NCI-H774 (cell line): Measurements from ENCODE around the gene C1QTNF8.

Source experiments
- DNase-seq: peaks from one replicate; lab custom pipeline; 2025; lab: John Stamatoyannopoulos, UW

Gene C1QTNF8, protein sequence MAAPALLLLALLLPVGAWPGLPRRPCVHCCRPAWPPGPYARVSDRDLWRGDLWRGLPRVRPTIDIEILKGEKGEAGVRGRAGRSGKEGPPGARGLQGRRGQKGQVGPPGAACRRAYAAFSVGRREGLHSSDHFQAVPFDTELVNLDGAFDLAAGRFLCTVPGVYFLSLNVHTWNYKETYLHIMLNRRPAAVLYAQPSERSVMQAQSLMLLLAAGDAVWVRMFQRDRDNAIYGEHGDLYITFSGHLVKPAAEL

DNA sequence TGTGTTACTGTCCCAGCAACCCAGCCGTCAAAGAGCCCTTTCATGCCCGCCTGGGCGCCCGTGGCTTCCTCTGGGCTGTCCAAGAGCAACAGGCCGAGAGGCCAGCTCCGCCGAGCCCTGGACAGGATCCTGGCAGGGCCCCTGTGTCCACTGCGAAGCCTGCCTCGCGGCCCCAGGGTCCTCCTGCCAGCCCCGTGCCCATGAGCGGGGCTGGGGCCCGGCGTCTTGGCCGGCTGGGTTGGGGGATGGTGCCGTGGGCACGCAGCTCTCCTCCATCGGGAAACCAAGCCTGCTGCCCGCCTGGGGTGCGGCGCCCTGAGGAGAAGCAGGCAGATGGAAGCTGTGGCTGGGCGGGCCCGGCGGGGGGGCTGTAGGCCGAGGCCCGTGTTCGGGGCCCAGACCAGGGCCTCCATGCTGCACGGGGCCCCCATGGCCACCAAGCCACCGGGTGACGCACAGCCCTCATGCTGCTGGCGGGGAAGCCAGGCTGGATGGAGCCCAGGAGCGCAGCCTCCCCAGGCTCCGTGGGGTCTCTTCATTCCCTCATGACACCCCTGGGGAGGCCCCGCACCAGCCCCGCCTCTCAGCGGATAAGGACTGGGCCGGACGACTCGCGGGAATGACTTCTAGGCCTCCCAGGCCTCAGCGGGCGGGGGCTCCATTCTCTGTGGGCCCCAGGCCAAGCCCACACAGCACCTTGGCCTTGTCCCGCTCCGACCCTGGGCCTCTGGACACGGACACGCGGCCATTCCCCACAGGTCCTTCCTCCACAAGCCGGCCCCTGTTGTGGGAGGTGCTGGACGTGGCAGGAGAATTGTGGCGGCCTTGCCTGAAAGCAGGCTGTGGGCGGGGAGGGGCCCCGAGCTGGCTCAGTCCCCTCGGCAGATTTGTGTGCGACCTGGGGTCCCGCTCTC lies at the start of gene C1QTNF8:
Gene C1QTNF8, minus strand, starts transcription at position 76 of the 914 bp plus-strand sequence. CDS start 1,322 bp downstream, outside the sequence.
- DNase-seq: no peak

DNA sequence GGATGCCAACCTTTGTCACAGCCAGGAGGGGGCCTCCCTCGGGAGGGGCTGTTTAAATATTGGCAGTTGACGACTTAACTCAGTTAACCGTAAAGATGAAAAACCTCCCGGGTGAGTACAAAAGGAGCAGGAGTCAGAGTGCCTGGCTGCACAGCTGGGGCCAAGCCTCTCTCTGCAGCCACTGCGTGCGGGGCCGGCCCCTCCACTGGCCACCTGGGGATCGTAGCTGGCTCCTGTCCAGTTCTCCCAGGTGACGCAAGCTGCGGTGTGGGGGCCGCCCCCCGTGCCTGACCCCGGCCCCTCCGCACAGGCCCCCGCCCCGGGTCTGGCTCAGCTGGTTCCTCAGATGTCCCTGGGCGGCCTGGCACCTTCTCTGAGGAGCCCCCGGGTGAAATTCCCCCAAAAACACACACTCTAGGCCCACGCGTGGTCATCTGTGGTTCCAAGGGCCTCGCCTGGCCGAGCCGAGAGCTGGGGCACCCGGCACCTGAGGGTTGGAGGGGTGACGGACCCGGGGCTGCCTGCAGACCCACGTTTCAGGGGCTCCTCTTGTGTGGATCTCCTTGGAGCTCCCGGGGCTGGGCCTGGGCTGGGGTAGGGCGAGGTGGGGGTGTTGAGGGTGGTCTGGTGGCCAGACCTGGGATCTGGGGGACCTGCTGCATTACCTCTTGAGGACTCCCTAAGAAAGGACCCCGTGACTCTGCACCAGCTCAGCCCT lies 49.5 kb upstream of the C1QTNF8 start:
- DNase-seq: no peak

DNA sequence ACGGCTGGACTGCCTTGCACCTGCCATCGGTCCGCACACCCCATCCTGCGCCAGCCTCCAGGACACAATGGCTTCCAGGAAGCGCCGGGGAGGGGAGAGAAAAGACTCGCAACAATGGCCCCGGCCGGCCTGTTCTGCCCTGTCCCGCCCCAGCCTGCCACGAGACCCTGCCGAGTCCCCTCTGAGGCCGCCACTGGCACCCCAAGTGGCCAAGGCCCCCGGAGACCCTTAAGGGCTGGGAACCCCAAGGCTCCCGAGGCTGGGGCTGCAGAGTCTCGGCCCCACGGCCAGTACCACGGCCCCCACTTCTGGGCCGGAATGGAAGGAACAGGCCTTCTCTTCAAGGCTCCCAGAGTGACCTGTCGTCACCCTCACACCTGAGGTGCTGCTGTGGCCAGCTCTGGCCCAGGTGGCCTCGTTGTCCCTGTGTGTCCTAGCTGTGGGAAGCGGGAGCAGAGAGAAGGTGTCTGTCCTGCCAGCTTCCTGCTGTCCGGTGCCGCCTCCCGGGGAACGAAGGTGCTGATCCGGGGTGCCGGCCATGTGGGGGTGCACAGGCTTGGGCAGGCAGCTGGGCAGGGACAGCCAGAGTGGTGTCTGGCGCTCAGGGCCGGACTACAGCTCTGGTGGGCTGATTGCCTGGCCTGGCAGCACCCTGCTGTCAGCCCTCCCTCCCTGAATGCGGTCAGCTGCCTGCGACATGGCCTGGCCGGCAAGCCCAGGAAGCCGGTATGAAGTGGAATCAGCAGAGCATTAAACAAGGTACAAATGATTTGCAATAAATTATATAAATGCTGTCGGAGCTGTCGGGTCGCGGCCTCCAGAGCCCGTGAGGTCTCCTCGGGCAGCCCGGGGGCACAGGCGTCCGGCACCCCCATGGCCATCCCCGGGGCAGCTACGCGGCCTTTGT lies 48.7 kb upstream of the C1QTNF8 start:
- no peak for DNase-seq

DNA sequence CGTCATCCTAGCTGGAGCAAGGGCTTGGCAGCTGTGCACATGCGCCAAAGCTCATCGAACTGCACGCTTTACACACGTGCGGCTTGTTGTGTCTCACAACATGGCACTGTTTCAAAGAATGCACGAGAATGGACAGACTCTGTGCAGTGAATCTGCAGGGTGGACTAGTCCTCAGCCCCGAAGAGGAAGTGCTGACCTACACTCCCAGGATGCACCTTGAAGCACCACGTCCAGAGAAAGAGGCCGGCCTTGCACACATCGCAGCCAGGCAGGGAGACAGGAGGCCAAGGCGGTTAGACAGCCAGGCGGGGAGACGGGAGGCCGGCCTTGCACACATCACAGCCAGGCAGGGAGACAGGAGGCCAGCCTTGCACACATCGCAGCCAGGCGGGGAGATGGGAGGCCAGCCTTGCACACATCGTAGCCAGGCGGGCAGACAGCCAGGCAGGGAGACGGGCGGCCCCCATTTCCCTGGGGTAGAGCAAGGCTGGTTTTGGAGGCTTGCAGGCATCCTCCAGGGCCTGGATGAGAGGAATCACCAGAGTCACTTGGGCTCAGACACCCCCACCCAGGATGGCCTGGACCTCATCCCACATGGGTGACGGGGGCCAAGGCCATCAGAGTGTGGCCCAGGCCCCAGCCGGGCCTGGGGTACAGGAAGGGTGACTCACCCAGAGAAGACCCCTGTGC lies 47.9 kb upstream of the C1QTNF8 start:
- DNase-seq: no peak

DNA sequence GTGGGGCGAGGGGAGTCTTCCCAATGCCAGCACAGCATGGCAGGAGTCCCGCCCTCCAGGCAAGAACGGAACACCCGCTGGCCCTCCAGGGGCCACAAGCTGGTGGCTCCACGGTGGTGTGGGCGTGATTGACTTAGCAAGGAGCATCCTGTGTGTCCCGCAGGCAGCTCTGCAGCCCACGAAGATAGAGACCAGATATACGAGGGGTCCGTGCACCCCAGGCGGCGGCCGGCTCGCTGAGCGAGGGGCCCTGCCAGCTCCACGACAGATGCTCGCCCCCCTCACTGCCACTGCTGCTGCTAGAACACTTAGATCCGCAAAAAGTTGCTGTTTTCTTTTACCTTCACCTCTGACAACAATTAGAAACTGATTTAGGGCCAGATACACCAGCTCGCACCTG lies 46.9 kb upstream of the C1QTNF8 start:
- DNase-seq: no peak

DNA sequence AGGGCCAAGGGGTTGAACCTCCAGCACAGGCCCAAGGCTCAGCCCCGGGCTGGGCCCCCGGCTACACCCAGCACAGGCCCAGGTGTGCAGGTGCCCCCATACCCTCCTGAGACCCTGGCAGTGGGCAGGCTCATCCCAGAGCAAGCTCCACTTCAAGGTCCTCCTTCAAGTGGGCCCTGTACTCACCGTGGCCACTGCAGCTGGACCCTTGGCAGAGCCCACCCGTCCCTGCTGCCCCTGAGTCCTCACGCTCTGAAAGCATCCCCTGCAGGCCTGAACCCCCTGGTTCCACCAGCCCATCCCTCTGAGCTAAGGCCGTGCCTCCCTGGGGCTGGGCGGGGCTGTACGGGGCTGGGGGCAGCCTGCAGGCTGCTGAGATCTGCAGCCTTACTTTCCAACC lies 45.7 kb upstream of the C1QTNF8 start:
- DNase-seq: no peak

DNA sequence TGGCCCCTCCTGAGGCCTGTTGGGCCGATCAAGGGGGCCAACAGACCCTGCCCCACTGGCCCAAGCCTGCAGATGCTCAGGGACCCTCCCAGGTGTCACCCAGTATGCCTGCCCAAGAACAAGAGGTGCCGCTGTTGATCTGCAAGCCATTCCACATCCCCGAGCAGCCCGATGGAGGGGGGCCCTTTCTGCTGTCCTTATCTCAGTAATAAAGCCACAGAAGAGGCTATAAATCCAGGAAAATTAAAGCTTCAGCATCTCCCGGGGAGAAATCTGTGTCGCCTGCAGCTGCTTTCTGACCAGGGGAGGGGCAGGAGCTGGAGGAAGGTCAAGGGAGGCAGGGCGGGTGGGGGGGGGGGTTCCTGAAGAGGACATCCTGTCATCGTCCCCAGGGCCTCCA lies 45.1 kb upstream of the C1QTNF8 start:
- no peak for DNase-seq

DNA sequence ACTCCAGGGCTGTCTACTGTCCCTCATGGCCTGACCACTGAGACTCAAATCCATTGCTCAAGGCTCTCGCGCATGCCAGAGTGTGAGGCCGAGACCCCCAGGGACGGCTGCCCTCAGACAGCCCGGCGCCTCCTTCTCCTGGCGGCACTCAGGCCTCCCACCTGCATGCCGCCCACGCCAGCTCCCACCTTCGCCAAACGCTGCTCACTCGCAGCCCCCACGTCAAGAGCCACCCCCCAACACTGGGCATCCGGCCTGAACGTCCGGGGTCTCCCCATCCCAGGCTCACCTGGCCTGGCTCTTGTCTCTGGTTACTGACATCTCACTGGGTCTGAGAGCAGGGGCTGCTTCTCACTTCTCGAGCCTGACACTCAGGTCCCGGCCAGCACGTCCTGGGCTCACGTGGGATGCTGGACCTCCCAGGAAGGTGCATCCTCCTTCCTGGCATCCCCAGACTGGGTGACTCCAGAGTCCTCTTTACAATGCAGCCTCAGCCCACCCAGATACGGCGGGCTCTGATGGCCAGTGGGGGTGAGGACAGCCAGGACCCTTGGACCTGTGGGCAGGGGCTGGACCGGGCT lies 44.6 kb upstream of the C1QTNF8 start:
- no peak for DNase-seq

DNA sequence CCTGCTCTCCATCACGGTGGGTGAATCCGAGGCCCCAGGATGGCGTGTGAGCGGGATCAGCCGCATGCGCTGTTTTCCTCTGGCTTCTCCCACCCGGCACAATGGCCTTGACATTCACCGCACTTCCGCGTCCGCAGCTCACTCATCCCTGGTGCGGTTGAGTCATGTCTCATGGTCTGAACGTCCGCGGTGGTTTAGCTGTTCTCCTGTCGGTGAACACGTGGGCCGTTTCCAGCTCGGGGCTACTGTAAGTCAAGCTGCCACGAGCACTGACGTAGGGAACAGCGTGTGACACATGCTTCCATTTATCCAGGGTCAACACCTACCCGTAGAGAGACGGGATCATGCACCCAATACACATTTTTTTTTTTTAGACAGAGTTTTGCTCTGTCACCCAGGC lies 41.6 kb upstream of the C1QTNF8 start:
- no peak for DNase-seq

DNA sequence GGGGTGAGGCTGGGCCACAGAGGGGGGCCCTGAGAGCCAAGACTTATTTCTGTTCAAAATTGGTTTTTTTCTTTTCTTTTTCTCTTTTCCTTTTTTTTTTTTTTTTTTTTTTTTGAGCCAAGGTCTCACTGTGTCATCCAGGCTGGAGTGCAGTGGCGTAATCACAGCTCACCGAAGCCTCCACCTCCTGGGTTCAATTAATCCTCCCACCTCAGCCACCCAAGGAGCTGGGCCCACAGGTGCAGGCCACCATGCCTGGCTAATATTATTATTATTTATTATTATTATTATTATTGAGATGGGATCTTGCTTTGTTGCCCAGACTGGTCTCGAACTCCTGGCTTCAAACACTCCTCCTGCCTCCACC lies 39.4 kb upstream of the C1QTNF8 start:
- DNase-seq: no peak

DNA sequence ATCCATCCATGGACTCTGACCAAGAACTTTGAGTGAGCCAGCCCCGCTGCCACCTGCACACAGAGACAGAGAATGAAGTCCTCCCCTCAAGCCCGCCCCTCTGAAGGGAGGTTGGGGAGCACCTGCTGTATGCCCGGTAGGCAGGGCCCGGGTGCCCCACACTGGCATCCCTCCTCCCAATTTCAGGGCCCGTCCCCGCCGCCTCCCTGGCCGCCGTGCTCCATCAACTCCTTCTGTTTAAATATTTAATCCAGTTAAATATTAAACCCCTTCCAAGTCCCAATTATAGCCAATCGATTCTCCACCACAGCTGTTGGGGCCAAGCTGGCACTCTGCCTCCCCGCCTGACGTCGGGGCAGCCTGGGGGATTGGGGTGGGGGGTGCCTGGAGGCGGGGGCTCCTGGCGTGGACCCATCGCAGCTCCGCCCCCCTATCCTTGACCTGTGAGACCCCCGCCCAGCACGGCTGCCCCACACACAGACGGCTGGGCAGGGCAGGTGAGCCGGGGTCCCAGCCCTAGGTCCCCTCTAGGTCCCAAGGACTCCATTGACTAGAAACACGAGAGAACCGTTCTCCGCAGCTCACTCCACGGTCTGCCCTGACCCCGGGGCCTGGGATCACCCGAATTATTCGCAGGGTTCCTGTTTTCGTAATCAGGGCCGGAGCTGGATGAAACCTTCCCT lies 38.9 kb upstream of the C1QTNF8 start:
- no peak for DNase-seq

DNA sequence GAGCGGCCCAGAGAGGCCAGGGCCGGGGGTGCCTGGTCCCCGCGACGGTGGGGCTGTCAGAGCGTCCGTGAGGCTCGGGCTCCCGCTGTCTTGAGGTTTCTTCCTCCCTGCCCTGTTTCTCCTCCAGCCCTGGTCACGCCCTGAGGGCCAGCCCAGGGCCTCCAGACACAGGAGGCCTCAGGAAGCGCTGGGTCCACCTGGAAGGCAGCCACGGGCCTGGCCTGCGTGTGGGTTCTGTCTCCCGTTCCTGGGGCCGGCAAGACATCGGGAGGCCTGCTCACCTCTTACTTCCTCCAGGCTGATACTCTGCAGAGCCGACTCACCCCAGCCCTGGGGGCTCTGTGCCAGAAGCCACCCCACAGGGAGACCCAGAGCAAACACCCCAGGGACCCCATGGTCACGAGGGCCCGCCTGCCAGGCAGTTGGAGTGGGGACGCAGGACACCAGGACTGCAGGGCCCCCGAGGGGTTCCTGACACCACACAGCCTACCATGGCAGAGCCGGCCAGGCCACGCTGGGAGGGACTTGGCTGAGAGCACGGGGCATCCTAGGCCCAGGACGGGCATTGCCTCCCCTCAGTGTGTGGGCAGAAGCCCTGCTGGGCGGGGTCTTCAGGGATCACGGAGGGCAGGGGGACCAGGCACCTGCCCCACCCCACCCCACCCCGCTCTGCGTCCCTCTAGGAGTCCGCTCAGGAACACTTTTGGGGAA lies 37.9 kb upstream of the C1QTNF8 start:
- no peak for DNase-seq

DNA sequence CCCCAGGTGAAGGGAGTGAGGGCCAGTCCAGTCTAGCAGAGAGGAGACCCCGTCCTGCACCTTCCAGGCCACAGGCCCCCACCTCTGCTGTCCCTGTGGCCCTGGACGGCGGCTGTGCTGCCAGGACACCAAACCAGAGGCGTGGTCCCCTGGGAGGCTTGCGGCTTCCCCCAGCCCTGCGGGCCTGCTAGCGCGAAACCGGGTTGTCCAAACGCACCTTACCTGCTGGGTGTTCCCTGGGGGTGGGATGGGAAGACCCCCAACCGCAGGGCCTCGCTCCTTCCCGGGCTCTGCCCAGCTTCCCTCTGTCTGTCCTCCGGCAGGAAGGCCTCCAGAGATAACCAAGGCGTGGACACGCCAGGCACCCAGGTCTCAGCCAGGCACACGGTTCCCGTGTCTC lies 37.2 kb upstream of the C1QTNF8 start:
- no peak for DNase-seq

DNA sequence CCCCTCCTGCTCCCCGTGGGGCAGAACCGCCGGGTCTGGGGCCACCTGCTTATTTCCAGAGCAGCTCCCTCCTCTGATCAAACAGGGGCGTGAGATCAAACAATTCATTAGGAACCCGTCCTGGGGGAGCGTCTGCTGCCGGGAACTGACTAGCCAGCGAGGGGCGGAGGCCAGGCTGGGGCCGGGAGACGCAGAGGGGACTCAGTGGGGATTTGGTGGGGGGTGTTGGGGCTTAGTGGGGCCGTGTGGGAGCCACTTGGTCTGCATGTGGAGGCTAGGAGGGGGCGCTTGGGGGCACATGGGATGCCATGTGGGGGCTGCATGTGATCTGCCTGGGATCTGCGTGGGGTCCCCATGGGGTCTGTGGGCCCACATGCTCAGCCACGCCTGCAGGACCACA lies 36.4 kb upstream of the C1QTNF8 start:
- DNase-seq: no peak

DNA sequence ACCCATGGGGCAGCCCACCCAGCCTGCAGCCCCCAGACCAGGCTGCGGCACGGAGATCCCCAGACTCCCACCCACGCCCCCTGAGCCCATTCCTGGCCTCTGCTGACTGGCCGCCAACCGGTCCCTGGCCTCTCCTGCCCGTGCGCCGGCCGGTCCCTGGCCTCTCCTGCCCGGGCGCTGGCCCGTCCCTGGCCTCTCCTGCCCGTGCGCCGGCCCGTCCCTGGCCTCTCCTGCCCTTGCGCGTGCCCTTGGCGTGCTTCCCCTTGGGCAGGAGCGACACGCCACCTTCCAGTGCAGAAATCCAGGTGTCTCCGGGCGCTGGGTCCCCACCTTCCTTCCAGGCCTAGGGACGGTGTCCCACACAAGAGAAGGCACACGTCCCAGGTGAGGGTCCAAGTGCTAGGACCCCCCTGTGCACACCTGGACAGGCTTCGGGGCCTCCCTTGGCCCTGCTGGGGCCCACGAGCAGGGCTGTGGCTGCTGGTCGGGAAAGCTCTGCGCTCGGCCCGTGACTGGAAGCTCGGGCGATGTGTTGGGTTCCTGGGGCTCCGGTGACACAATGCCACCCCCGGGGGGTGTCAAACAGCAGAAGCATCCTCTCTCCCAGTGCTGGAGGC lies 35.4 kb upstream of the C1QTNF8 start:
- DNase-seq: no peak

DNA sequence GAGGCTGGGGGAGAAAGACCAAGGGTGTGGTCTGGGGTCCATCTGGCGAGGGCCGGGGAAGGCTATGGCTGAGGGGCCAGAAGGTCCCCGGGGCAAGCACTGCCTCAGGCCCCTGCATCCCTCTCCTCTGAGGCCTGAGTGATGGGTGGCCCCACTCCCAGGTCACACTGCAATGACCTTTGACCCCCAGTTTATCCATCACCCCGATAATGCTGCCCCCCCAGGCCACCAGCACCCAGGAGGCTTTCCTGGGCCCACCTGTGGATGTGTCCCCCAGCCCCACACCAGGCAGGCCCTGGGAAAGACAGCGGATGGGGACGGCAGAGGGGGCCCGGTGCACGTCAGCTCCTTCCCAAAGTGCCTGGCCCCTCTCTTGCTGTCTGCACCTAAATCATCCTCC lies 34.3 kb upstream of the C1QTNF8 start:
- DNase-seq: no peak

DNA sequence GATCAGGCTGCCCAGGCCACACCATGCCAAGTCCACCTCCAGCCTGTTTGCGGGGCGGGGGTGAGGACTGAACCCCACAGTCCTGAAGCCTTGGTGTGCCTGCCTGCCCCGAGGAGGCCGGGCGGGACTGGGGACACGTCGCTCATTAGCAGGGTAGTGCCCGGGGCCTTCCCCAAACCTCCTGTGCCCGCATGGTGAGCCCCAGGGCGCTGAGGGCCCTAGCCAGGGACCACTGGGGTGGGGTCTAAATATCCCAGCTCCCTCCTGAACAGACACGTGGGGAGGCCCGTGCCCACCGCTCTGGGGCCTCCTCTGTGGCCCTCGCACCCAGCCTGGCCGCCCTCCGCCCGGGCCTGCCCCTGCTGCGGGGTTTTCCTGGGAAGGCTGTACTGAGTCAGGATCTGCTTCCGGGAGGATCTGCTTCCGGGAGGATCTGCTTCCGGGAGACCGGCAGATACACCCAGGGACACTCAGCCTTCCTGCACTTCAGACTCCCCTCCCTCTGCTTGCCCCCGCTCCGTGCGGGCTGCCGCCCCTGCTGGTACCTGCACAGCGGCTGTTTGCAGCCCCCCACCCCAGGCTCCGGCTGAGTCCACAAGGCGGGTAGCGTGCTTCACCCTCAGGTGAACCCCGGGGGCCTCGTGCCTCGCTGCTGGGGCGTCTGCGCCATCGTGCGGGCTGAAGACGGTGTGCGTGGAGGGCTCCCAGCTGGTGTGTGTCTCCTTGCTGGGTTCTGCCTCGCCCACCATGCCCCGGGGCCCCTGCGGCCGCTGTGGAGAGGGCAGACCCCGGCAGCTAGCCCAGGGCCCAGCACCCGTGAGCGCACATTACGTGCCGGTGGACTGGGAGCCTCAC lies 33.3 kb upstream of the C1QTNF8 start:
- DNase-seq: no peak
